ENCODE measurements around the gene CISD2. TPM values are rescaled to one million over a fixed set of nuclear protein-coding genes. Genes with fewer than 3 reads are reported as not detected.
"Not testable (repeated sequence)": the region's sequence is repeated elsewhere in the genome, so short reads cannot be mapped to it uniquely, and the experiment has no call there.

The CISD2 gene
- total RNA-seq, 1 donor from 2014 or later = 44.2 TPM

GRCh38 chr4:102897610-102898009, 28.8 kb downstream of the CISD2 start:
- intact Hi-C loops (cut with micrococcal nuclease) = not testable (repeated sequence)

- intact Hi-C loops (cut with micrococcal nuclease) = no loop called here
Observed at GRCh38 chr4:102901804-102902203, 33.0 kb downstream of the CISD2 start.

- intact Hi-C loops (cut with micrococcal nuclease) = no loop called here
Observed at GRCh38 chr4:102918859-102919258, 50.1 kb downstream of the CISD2 start.

- intact Hi-C loops (cut with micrococcal nuclease) = not testable (repeated sequence)
Observed at GRCh38 chr4:102919697-102920096, 50.9 kb downstream of the CISD2 start.

GRCh38 chr4:102935716-102936115, 66.9 kb downstream of the CISD2 start:
- intact Hi-C loops (cut with micrococcal nuclease) = no loop called here

GRCh38 chr4:102938063-102938462, 69.3 kb downstream of the CISD2 start:
- intact Hi-C loops (cut with micrococcal nuclease) = not testable (repeated sequence)

Other genes starting within 250 kb of the CISD2 start
- 15.0 and 15.1 TPM in 2 replicates for gene MANBA, start 108.0 kb upstream of the CISD2 start, total RNA-seq
- gene UBE2D3, start 41.4 kb upstream of the CISD2 start, total RNA-seq = 427 and 451 TPM in 2 replicates
- 0.93 and 1.1 TPM in 2 replicates for gene SLC9B1, start 150.7 kb downstream of the CISD2 start, total RNA-seq
- gene SLC9B2, start 207.8 kb downstream of the CISD2 start, total RNA-seq = 28.2 and 30.1 TPM in 2 replicates
- gene BDH2, start 230.8 kb downstream of the CISD2 start, total RNA-seq = 12.3 and 13.9 TPM in 2 replicates